ENCODE results near the gene CFAP141. TPM values are rescaled to one million over a fixed set of nuclear protein-coding genes. Genes with fewer than 3 reads are reported as not detected.

The CFAP141 gene
- total RNA-seq, 1 experiment from 2014 or later, result not detected

DNA sequence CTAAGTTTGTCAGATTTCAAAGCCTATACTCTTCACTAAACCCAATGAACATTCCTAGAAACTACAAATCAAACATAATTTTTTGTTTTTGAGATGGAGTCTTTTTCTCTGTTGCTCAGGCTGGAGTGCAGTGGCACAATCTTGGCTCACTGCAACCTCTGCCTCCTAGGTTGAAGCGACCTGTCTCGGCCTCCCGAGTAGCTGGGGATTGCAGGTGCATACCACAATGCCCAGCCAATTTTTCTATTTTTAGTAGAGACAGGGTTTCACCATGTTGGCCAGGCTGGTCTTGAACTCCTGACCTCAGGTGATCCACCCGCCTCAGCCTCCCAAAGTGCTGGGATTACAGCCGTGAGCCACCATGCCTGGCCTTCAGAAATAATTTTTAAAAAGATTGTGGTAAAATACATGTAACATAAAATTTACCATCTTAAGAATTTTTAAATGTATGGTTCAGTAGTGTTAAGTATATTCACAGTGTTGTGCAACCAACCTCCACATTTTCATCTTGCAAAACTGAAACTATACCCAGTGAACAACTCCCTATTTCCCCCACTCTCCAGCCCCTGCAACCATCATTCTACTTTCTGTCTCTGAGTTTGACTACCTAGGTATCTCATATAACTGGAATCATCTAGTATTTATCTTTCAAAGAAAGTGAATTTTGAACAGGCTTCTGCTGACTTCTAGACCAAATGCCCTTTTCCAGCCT, 2.7 kb upstream of the CFAP141 start:
- no peak for DNase-seq (ENCODE audit: low read depth)

DNA sequence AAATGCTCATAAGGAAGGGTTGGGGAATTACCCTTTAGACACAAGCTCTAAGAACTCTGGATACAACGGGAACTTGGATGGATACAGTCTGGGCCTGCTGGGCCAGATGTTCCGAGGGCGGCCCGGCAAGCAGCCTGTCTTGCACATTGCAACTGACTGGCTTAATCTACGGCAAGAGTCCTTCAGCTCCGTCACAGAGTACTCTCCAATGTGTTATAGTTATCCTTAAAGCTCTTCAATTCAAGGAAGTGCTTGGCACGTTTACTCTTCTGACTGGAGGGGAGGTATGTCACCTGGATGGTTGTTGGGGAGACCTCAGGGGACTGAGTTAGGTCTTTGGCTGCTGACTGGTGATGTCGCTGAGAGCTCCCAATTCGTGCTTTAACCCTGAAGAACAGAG, 1.1 kb upstream of the CFAP141 start:
- no peak for DNase-seq (ENCODE audit: low read depth)

DNA sequence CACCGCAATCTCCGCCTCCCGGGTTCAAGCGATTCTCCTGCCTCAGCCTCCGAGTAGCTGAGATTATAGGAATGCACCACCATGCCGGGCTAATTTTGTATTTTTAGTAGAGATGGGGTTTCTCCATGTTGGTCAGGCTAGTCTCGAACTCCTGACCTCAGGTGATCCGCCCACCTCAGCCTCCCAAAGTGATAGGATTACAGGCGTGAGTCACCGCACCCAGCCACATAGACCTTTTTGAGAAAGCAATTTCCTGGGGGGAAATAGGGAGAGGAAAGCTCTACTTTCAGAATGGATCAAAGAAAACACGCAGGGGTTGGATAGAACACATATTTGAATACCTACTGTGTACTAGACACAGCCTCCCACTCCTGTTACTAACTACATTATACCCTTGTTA, 355 bp downstream of the CFAP141 start:
- peak; percentile 29 for DNase-seq (ENCODE audit: low read depth)

DNA sequence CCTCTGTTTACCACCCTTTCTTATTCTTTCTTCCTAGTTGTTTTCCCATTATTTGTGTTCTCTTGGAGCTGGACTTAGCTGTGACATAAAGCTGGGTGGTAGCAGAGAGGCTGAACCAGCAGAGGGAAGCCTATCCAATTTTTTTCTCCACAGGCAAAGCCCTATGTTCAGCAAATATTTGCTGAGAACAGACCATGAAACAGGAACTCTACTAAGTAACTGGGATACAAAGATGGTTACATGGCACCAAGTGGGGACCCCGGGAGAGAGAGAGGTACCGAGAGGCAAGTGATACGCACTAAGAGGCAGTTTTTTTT, 6.6 kb downstream of the CFAP141 start:
- peak; percentile 24 for DNase-seq (ENCODE audit: low read depth)

DNA sequence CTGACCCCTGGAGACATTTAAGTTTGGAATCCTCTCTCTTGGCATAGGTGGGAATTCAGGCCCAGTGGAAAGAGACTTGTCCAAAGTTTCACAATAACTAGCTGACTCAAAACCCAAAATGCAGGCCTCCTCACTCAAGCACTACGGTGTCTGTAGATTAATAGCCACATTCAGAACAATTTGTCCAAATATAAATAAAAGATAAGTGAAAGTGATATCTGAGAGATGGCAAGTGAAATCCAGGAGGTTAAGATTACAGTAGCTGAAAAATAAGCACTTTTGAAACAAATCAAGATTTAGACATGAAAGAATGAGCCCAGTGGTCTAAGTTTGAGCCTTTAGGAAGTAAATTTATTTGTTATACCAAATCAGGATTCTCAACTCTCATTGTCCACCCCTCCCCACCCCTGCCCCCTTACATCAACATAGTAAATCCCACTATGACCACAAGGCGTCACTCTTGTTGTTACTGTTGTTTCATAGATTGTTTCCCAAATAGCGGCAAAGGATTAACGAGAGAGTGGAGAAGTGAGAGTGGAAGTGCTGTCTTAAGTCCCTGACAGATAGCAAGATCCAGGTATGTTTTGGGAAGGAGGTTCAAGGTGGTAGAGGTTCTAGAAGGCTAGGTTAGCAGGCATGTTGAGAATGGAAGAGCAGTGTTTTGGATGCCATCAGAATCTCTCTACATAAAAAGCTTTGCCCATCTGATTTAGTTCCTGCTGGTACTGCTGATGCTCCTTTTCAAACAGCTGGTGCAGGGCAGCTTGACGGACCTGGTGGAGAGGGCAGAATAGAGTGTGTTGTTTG, 7.2 kb downstream of the CFAP141 start:
- peak; percentile 51 for DNase-seq (ENCODE audit: low read depth)

DNA sequence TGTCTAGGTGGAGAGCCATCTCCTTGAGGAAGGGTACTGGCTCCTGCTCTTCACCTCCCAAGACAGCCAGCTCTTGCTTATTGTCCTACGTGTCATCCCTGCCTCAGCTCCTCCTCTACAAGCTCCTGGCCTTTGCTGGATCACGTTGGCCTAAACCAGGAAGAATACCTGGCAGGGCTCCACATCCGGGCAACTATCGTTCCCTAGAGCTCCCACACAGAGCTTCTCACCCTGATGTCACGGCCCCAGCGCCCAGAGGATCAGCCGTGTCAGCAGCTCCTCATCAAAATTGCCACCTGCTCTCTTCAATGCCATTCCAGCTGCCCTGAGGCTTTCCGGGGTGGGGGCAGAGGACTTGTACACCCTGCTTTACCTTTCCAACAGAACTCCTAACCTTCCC, 12.3 kb downstream of the CFAP141 start:
- DNase-seq (ENCODE audit: low read depth), result peak; percentile 56

DNA sequence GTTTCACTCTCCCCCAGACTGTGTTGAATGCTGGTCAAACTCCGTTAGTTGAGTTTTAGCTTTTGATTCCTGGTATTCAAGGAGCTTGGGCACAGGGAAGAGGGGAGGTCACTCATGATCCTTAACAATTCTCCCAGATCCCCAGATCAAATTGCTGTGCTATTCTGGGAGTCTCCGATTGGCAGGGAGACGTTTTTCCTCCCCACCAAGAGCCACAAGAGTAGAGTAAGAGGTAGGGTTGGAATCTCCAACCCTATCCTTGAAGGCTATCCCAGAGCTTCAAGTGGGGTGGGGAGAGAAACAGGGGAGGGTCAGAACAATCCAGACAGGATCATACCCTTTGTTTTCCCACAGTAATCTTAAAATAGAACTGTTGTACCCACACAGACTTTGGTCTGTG, 13.7 kb downstream of the CFAP141 start:
- DNase-seq (ENCODE audit: low read depth), result no peak

DNA sequence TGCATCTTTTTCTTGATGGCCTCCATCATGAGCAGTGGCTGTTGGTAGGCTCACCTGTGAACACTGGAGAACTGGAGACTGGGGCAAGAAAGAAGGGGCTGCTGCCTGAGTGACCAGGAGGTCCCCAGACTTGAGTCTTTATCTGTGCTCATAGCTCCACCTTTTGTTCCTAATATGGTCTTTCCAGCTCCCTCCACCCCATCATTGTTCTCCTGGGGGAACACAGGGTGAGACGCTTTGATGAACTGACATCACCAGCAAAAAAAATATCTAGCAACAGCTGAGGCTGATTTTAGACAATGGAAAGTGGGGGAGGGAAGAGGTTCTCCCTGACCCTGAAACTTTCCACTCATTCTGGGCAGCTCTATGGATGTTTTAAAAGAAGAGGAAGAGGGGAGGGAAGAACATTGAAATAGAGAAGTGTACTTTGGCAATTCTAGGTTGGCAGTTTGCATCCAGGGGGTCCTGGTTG, 14.1 kb downstream of the CFAP141 start, which contains the start of gene TPM3:
Gene TPM3, minus strand, starts transcription at position 111 of the 472 bp plus-strand sequence. Its CDS starts 82 bp downstream, at position 29.
- DNase-seq (ENCODE audit: low read depth), result no peak

DNA sequence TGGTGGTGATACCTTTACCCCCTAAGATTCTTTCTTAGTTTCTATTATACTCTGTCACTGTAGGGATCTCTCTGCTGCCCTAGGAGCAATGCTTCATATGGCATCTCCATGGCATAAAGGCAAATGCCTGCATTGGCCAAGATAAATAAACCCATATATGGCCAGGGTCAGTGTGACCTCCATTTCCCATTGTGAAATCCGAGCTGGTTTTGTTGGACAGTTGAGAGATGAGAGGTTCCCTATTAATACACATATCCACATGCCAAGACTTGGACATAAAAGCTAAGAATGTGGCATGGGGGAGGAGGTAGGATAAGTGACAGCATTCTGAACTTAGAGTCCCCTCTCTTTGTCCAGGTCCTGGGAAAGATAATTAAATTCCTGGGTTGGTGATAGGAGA, 15.6 kb downstream of the CFAP141 start:
- DNase-seq (ENCODE audit: low read depth), result peak; percentile 46

DNA sequence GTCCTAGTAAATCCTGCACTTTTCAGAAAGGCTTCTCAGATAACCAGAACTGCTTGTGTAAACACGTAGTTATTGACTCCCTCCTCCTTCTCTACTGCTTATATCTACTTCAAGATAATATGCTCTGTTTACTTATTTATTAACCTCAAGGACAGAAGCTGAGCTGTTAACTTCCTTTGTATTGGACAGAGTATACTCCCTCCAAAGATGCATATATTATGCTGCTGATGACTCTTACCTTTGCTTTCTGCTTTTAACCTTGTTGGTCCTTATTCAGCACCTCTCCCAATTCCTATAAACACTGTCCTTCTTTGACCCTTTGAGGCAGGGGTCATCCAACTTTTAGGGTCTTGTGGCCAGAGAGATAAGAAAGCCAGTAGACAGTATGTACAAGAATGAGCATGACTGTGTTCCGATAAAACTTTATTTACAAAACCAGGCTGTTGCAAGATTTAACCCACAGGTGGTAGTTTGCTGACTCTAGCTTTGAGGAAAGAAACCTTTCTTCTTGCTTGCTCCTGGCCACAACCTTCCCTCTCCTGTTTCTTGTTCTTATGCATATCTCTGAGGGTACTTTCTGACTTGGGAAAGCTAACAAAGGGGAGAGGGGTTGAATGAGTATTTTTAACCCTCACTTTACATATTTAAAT, 19.2 kb downstream of the CFAP141 start:
- DNase-seq (ENCODE audit: low read depth), result no peak

DNA sequence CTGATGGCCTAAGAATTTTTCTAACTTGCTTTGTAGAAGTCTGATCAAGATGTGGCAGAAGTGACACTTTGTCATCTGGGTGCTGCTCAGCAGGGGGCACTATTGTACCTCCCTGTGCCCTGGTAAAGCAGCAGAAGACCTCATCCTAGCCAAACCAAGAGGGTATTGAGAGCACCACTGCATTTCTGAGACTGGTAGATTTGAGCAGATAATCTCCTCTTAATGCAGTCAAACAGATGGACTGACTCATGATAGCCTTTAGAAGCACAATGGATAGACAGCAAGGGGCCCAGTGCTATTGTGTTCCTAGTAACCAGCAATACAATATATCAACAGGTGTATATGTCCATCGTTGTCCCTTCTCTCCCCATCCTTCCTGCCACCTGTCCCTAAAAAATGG, 20.0 kb downstream of the CFAP141 start:
- peak; percentile 53 for DNase-seq (ENCODE audit: low read depth)

DNA sequence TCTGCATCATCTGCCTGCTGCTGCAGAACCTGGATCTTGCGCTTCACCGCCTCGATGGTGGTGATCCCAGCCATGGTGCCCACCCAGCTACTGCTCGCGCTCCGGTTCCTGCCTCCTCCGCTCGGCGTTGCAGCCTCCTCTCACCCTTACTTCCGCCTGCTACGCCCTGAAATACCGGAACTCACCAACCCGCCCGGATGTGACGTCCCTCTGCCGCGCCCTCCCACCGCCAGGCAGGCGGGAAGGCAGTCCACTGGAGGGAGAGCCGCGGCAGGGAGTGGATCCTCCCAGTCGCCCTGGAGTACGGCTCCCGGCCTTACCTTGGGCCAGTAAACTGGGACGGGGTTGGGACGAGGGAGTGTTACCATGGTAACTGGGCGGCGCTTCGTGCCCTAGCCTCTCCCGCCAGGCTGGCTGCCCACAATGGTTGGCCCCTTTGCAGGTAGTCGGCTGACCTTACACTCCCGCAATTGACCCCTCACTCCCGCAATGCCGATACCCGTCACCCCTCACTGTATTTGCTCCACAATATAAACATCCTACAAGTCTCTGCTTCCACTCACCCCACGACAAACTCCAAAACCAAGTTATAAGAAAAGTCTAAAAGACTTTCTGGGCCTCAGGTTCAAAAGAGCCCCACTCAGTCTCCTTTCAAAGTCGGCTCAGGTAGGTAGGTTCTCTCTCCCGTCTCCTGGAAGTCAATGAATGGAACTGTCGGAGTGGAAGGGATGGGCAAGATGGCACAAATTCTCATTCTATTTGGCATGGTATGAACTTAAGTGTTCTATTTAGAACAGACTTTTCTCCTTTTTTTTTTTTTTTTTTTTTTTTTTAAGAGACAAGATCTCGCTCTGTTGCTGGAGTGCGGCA, 22.9 kb downstream of the CFAP141 start:
- peak; percentile 99 for DNase-seq (ENCODE audit: low read depth)

DNA sequence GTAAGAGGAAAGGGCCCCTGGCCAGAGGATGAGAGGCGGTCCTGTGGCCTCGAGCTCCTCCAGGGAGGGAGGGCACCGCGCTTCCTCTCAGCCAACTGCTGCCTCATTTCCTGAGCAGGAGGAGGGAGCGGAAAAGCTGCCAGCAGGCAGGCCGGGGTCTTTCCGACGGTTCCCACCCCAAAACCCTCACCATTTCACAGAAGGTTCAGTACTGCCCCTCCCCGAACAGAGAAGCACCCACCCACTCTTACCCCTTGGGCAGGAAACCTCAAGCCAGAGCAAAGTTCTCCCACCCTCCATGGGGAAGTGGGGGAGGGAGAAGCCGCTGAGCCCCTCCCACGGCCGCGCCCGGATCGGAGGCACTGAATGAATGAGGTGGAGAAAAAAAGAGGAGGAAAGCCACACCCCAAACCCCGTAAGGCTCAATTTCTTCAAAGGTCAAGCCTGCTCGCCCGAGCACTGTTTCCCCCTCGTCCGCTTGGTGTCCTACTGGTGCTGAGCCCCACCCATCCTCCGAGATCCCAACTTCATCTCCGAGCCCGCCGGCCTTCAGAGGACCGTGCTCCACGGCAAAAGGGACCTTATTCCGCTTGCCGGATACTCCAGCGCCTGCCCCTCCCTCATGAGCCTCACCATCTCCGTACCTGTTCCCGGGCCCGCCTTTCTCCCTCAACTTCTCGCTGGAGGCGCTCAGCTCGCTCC, 23.6 kb downstream of the CFAP141 start:
- peak; percentile 85 for DNase-seq (ENCODE audit: low read depth)

DNA sequence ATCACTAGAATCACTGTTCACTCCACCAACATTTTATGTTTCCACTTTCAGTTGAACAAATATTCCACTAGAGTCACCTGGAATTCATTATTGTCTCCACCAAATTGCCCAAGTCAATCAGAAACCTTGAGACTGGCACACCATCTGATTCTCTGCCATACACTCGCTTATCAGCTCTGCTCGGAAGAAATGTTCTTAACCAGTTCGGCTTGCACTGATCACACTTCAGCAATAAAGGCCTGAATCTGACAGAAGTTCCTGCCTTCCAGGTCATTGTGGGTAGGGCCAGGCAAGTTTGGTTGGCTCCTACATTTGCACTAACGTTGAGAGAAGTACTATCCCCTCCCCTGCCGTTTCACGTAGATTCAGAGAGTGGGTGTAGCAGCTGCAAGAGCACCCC, 24.2 kb downstream of the CFAP141 start:
- DNase-seq (ENCODE audit: low read depth), result no peak

DNA sequence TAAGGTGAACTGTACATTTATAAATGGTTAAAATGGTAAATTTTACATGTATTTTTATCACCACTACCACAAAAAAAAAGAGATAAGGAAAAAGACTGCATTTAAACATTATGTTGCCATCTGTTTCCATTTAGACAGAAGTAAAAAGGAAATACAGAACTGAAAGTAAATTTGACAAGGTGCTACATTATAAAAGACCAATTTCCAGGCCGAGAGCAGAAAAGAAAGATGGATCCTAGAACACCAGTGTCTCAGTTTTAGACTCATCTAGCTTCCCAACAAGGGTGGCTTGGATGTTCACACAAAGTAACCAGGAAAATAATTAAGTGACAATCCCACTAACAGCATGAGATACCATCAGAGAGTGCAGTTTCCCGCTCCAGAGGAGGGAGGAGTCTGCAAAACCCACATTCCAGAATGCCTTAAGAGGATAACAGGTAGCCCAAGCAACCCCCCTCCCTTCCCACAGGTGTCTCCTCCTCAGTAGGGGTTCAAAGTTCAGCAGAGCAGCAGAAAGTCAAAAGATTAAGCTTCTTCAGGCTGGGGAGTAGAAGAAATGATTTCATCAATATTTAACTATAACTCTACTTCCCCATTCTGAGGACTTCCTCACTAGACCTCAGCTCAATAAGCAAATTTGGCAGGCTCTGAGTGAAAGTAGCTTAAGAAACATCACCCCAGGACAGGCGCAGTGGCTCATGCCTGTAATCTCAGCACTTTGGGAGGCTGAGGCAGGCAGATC, 26.0 kb downstream of the CFAP141 start:
- no peak for DNase-seq (ENCODE audit: low read depth)

DNA sequence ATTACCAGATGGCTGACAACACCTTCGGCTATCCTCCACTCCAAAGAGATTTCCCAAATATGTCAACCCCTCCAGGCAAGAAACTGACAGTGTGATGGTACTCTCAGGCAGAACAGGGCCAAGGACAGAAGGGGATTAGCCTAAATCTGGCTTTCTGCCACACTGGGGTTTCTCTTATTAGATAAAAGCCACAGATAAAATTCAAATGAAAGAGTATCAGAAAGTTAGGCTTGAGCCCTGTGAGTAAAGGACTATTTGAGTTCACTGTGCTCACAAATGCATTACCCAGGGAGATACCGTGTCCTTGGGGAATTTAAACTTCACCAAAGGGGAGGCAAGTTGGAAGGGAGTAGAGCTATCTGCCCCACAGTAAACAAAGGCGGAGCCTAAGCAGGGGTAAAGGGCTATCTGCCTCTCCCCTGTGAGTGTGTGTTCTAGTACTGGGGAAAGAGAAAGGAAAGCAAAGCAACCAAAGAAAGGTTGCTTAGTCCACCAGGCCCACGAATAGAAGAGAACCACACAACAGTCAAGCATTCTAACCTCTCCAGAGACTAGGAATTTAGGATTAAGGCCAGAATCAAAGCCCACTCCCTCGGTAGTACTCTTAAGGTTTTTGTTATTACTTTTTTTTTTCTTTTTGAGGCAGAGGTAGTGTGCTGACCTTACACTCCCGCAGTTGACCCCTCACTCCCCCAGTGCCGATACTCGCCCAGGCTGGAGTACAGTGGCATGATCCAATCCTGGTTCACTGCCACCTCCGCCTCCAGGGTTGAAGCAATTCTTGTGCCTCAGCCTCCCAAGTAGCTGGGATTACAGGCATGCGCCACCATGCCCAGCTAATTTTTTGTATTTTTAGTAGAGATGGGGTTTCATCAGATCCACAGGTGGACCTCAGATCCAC, 27.0 kb downstream of the CFAP141 start:
- DNase-seq (ENCODE audit: low read depth), result no peak

DNA sequence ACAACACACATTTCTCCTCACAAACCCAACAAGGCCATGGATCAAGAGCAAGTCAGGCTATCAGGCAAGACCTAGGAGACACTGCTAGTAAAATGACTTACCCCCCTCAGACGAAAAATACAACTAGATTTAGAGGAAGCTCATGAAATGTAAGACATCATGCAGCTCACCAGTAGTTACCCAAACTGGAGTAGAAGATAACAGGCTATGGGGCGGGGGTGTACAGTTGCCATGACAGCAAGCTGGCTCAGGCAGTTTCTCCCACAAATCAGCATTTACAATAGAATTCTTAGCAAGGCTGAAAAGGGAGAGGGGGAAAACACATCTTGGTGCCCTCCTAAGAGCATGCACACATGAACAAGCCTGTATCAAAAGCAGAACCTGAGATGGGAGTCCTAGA, 28.1 kb downstream of the CFAP141 start:
- no peak for DNase-seq (ENCODE audit: low read depth)

DNA sequence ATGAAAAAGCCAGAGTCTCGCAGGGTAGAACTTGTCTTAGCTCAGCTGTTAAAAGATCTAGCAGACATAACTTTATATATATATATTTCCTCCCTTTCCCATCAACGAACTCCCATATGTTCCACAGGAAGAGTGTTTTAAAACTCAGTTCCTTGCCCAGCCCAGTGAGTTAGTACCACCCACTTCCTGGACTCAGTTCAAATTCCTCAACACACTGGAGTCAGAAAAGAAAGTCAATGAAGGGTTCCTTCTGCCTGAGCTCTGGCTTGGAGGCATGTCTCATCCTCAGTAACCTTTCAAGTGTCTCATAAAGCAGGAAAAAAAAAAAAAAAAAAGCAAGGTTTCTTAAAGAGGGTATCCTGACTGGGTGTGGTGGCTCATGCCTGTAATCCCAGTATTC, 29.8 kb downstream of the CFAP141 start:
- peak; percentile 67 for DNase-seq (ENCODE audit: low read depth)

DNA sequence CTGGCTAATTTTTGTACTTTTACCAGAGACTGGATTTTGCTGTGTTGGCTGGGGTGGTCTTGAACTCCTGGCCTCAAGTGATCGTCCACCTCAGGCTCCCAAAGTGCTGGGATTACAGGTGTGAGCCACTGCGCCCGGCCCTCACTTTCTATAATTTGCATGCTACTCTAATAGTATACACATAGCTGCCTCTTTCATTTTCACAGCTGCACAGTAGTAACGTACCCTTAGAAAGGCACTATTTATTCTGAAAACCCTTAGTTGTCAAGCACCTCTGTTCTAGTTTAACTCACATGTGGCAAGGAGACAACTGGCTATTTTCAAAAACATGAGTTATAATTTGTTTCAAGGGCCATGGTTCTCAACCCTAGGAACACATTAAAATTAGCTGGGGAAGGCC, 31.5 kb downstream of the CFAP141 start:
- DNase-seq (ENCODE audit: low read depth), result no peak
